Activated CD4-positive, alpha-beta T cell treated with anti-CD3 and anti-CD28 coated beads, Interleukin-10, Interleukin-2, amounts not matched to agents 100 ng/mL and 50 ng/mL, durations not matched to agents 16 hours and 8 hours (primary cell): ENCODE results near the gene ABCA1.
"Not testable (repeated sequence)": the region's sequence is repeated elsewhere in the genome, so short reads cannot be mapped to it uniquely, and the experiment has no call there.

Experiments used
- DNase-seq: peaks from one replicate; pipeline ENCODE4 v3.0.0-alpha.2; 2020

The ABCA1 gene

GRCh38 chr9:104868687-104869404 is 59.1 kb downstream of the ABCA1 start:
- DNase-seq, result no peak

GRCh38 chr9:104868303-104868686 is 59.7 kb downstream of the ABCA1 start:
- no peak for DNase-seq

DNA sequence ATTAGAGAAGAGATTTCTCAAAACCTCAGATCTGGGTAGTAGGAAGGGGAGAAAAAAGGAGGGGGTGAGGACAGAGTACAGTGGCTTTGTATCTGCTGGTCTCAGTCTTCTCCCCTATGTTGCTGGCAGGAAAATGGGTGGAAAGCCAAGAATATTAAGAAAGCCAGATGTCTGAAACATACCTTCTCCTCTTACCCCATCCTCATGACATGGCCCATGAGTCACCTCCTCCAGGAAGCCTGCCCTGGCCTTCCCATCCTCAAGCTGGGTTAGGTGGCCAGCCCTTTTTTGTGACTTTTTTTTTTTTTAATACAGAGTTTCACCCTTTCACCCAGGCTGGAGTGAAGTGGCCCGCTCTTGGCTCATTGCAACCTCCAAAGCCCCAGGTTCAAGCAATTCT is 61.8 kb downstream of the ABCA1 start:
- no peak for DNase-seq

- no peak for DNase-seq
Observed at GRCh38 chr9:104864675-104865104, 63.3 kb downstream of the ABCA1 start.

DNA sequence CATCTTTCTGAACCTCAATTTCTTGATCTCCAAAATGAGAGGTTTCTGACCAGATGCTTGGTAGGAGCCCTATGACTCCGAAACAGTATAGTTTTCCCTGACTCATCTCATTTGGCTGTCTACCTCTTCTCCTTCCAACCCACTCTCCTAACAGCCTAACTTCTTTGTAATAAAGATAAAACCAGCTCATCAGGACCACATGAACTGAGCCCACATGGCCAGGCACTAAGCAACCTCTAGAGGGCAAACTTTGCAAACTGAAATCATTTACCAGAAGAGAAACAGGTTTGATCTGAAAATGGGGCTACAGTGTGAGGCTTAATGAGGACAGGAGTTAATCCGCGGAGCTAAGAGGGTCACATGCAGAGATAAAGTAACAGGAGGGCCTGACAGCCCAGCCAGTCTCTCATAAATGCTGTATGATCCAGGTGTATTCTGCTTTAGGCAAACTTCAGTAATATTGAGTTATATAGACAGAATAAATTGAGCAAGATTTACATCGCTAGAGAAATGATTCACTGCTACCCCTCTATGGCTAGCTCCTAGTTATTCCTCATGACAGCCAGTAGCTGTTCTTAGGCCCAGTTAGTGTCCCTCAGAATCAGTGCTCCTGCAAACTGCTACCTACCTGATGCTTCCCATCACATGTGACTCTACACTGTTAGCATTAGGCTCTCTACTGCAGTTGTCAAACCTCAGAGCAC is 64.6 kb downstream of the ABCA1 start:
- DNase-seq, result peak; percentile 64

DNA sequence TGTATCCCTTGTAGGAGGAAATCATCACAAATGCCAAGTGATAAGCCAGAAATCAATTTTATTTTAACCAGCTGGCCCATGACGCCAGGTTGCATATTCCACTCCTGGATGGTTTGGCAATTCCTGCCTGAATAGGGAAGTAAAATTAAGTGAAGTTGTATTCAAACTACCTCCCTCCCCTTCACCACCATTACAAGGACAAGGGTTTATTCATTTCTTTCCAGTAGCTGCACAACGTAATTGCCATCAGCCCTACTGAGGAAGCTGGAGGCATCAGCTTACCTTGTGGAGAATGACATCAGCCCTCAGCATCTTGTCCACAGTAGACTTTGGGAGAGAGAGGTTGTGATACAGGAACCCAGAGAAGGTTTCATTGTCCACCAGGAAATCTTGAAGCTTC is 66.6 kb downstream of the ABCA1 start:
- DNase-seq, result no peak

DNA sequence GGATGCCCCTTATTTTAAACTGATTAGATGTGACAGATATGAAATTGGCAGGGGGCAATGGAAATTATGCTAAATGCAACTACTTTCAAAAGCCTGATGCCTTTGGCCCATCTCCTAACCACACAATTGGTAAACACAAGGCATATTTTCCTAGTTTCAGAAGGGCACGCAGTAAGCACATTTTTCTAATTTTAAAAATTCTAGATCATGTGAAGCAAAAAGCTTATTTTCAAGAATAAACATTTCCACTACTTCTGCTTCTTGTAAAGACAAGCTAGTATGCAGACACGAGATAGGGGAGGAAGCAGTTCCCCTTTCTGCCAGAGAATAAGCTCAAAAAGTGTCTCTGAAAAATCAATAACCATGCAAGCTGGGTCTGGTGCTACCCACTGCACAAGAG is 67.7 kb downstream of the ABCA1 start:
- no peak for DNase-seq

- no peak for DNase-seq
Observed at GRCh38 chr9:104858846-104859245, 69.1 kb downstream of the ABCA1 start.

GRCh38 chr9:104858271-104858670 is 69.7 kb downstream of the ABCA1 start:
- no peak for DNase-seq

- DNase-seq, result no peak
Observed at GRCh38 chr9:104856413-104856941, 71.5 kb downstream of the ABCA1 start.

DNA sequence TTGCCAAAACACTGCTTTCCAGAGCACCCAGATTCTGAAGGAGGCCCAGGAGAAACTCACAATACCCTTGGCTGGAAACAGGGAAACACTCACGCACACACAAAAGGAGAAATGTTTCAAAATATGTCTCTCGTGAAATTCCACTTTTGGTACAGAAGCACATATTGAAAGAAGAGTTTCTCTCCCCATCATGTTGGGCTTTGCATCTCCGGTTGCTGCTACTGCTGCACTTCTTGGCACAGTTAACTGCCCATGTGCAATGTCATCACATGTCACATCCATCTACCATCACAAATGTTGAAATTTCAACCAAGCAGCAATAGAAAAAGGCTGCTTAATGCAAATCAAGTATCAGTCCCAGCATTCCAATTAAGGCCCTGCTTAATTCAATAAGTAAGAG is 72.1 kb downstream of the ABCA1 start:
- no peak for DNase-seq

GRCh38 chr9:104855258-104855657 is 72.7 kb downstream of the ABCA1 start:
- DNase-seq, result not testable (repeated sequence)

- no peak for DNase-seq
Observed at GRCh38 chr9:104854613-104855012, 73.3 kb downstream of the ABCA1 start.

- DNase-seq, result no peak
Observed at GRCh38 chr9:104853683-104854082, 74.3 kb downstream of the ABCA1 start.

GRCh38 chr9:104853159-104853558 is 74.8 kb downstream of the ABCA1 start:
- no peak for DNase-seq

GRCh38 chr9:104851546-104851920 is 76.4 kb downstream of the ABCA1 start:
- no peak for DNase-seq

DNA sequence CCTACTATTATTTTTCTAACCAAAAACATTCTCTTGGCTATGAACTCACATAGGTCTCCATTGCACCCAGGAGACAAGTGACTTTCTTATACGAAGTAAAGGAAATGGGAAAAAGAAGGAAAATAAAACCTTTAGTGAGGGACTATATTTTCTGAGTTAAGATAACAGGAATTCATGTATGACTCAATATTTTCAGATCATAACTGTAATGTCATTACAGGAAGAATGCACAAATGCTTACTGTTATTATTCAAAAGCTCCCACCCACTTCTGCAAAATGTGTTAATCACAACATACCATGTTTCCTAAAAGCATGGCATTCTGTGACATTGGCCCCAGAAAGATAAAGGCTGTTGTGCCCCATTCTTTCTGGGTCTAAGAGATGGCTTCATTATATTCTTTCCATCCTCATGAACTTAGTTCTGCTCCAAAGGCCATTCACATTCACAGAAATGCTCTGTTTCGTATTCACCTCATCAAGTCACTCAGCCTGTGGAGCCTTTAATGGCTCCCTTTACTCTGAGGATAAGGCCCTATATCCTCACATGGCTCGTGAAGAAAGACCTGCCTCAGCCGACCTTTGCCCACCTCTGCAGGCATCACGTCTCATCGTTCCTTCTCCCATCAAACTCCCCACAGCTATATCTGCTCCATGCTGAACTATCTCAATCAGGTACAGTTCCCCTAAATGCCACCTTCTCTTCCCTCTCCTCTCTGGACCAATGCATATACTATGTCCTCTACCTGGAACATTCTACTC is 77.0 kb downstream of the ABCA1 start:
- no peak for DNase-seq

DNA sequence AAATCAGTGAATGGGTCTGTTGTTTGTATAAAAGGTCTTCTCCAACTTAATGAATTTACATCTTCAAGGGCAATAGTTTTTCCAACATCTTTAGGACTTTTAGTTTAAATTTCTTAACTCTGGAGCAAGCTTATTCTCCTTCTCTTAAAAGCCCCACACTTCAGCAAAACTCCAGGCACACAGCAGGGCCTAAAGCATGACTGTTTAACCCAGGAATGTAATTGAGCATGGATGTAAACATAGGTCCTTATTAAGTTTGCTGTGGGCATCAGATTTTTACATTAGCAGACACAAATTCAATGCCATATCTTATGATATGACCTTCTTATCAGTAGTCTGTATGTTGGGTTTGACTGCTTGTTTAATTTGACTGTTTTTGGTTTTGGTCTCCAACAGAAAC is 78.9 kb downstream of the ABCA1 start:
- DNase-seq, result no peak

DNA sequence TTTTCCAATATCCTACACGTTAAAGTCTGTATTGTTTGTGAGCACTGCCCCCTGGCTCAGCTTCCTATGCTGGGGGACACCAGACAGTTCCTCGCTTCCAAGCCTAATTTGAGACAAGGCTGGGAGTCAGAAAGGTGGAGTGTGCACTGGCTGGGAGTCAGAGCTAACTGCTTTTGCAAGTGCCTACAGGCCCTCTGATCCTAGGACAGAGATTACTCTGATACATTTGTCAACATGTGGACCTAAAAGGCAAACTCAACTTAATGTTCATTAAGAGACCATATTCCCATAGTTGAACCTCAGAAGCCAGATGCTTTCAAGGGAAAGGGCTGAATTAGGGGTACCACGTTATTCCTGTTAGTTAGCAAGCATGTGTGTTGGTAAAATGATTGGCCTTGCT is 83.2 kb downstream of the ABCA1 start:
- no peak for DNase-seq

DNA sequence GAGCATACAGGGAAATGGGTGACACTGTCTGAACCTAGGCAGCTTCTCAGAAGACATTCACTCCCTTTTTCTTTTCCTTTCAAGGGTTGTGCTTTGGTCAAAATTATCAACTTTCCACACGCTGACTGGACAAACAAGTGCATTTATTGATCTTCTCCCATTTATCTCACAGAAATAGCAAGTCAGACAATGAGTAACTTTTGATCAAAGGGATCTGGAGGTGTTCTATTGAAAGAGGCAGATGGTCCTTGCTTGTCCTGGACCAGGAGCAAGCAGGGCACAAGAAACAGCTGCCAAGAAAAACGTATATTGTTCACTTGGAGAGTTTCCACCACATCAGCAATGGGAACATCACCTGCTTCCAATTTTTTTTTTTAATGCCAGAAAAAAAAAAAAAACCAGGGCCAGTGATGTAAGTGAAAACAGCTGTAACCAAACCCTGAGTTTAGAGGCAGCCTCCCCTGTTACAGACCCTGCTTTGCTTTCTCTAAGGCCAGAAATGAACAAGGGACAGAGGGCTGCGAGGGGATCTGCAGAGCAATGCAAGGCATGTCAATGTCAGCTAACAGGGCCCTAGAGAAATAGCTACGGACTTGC is 84.2 kb downstream of the ABCA1 start:
- DNase-seq, result no peak

- DNase-seq, result no peak
Observed at GRCh38 chr9:104842698-104843097, 85.3 kb downstream of the ABCA1 start.

DNA sequence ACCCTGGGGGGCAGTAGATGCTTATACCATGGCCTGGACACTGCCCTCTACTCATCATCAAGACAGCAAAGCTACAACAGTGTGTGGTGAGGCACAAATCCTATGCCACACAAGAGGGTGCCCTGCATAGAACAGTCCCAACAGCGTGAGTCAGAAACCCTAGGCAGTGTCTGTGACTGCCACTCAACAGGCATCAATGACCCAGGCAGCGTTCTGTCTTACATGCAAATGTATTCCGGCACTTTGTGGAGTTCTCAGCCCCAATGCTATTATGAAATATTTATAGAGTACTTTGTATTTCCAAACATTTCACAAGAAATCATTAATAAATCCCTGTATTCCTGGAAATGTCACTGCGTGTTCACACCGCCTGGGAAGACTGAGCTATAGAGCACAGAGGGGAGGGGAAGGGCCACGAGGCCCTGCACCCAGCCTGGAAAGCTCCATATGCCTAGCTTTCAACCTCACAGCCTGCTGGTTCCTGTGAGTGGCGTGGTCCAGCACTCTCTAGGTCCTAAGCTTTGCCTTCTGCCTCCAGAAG is 86.3 kb downstream of the ABCA1 start:
- no peak for DNase-seq

DNA sequence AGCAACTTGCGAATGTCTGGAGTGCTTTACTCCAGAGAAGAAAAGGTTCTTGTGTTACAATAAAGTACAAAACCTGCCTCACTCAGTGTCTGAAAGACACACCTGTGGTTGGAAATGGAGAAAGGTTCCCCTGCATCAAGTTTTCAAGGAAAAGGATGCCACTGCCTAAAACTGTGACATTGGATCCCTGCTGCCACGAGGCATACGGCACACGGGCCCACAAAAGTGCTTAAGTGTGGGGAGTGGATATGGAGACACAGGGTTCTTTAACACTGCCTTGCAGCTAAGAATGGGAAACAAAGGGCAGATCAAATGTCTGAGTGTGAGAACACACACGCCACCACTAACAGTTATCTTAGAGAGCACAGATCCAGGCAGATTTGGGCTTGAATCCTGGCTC is 89.0 kb downstream of the ABCA1 start:
- DNase-seq, result no peak
